GM06990 (cell line): Measurements from ENCODE around the gene LRIT2.

ENCODE experiments used
- DNase-seq: peaks from one replicate; pipeline ENCODE4 v3.0.0-alpha.2; 2011; ENCODE audit not compliant: insufficient read length; ENCODE audit errors: extremely low read depth
- H3K27me3 ChIP-seq: replicated peaks from 2 replicates; pipeline ENCODE4 v1.6.0; 2011; ENCODE audit warnings: low read length; ENCODE audit not compliant: control insufficient read depth, insufficient read depth
- H3K36me3 ChIP-seq: 2 replicates; pipeline ENCODE4 v1.5.1; 2011; ENCODE audit warnings: low read length; ENCODE audit not compliant: control insufficient read depth, insufficient read depth
- H3K4me3 ChIP-seq: replicated peaks from 2 replicates; pipeline ENCODE4 v1.5.1; 2011; ENCODE audit warnings: low read depth, mild to moderate bottlenecking, control low read depth, low read length
- TF ChIP-seq, protein P1 (sequence below): IDR thresholded peaks from 2 replicates; pipeline ENCODE4 v1.5.1; 2011; ENCODE audit warnings: low read length, control low read depth, mild to moderate bottlenecking, inconsistent platforms; ENCODE audit not compliant: insufficient read depth, poor library complexity, severe bottlenecking

Gene LRIT2

DNA sequence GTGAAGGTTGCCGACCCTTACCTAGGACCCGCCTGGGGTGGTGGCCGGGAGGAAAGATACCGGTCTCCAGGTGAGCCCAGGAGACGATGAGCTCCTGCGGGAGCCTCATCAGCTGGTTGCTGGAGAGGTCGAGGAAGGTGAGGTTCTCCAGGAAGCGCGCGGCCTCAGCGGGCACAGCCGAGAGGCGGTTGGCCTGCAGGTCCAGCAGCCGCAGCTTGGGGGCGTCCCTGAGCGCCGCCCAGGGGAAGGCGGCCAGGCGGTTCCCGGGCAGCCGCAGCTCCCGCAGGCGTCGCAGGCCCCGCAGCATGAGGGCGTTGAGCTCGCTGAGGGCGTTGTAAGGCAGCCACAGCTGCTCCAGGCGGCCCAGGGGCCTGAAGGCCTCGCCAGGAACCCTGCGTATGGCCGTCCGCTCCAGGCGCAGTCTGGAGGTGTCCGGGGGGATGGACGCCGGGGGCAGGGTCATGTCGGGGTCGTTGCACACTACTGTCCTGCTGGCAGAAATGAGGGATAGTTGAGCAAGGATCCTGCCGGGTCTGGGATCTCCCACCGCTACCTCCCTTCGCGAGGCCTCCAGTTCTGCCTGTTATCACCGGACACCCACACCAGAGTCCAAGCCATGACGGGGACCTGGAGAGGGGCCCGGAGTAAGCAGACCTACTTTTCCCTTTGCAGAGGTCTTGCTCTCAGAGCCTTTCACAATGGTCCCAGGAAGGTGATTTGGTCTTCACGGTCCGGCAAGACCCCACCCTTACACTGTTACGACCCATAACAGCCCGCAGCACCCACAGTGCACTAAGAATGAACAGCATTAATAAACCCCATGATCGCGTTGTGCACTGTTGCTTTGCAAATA, 12.1 kb upstream of the LRIT2 start:
- Histone ChIP-seq H3K27me3 (no peaks in the 10 kb centered on the region; the same call in 1 of the 2 replicates), H3K36me3 (no peaks in the 10 kb centered on the region), H3K4me3 (no peak overlapping the region)
- TF ChIP-seq, protein P1, sequence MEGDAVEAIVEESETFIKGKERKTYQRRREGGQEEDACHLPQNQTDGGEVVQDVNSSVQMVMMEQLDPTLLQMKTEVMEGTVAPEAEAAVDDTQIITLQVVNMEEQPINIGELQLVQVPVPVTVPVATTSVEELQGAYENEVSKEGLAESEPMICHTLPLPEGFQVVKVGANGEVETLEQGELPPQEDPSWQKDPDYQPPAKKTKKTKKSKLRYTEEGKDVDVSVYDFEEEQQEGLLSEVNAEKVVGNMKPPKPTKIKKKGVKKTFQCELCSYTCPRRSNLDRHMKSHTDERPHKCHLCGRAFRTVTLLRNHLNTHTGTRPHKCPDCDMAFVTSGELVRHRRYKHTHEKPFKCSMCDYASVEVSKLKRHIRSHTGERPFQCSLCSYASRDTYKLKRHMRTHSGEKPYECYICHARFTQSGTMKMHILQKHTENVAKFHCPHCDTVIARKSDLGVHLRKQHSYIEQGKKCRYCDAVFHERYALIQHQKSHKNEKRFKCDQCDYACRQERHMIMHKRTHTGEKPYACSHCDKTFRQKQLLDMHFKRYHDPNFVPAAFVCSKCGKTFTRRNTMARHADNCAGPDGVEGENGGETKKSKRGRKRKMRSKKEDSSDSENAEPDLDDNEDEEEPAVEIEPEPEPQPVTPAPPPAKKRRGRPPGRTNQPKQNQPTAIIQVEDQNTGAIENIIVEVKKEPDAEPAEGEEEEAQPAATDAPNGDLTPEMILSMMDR: no peak
- no peak for DNase-seq

DNA sequence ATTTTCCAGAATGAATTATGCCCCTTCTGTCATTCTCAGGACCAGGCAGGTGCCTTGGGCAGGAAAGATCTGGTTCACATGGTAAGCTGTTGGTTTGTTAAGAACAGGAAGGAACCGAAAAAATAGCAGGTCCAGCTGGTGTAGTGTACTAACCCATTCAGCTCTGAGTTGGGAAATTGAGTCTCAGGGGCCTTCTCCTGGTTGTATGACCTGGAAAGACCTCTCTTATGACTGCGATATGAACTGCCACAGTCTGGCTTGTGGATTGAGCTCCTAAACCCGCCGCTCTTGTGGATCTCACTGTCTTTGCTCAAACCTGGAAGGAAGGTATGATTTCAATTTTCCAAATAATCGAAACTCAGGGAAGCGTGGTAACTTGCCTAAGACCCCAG, 11.5 kb upstream of the LRIT2 start:
- no peak for DNase-seq
- H3K36me3 ChIP-seq: no peaks in the 10 kb centered on the region
- H3K27me3 ChIP-seq: no peaks in the 10 kb centered on the region; the same call in 1 of the 2 replicates
- TF ChIP-seq, protein P1: no peak
- H3K4me3 ChIP-seq: no peak overlapping the region

DNA sequence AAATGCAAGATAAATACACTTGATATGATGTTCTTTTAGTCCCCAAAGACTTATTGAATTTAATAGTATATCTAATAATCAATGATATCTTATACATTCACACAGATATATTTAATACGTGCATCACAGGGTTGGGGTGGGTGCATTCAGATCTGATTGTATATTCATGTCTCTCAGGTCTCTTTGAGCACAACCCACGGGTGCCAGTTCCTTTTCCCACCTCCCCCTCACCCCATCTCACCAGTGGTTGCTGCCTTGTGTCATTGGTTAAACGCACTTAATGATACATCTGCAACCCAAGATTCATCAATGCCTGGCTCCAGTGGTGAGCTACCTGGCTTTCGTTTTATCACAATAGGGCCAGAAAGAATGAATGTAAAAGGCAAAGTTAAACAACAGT, 9.8 kb upstream of the LRIT2 start:
- H3K4me3 ChIP-seq: no peak overlapping the region
- H3K27me3 ChIP-seq: no peaks in the 10 kb centered on the region; the same call in 1 of the 2 replicates
- TF ChIP-seq, protein P1: no peak
- DNase-seq: no peak
- H3K36me3 ChIP-seq: no peaks in the 10 kb centered on the region

DNA sequence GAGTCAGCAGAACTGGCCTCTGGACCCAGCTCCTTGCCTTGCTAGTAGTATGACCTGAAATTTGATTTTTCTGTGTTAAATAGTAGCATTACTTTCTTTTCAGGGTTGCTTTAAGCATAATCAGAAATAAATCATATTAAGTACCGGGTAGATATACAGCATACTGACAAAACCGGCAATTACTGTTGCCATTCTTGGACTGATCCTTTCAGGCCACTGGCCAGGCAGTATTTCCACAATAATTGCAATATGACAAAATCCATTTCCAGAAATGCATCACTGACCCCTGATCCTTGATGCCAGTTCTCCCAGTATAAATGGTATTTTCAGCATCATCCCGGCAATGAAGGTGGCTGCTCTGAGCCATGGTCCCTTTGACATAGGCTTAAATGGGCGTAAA, 9.1 kb upstream of the LRIT2 start:
- TF ChIP-seq, protein P1: no peak
- no peak for DNase-seq
- H3K27me3 ChIP-seq: no peaks in the 10 kb centered on the region; the same call in 1 of the 2 replicates
- no peak overlapping the region for H3K4me3 ChIP-seq
- no peaks in the 10 kb centered on the region for H3K36me3 ChIP-seq

DNA sequence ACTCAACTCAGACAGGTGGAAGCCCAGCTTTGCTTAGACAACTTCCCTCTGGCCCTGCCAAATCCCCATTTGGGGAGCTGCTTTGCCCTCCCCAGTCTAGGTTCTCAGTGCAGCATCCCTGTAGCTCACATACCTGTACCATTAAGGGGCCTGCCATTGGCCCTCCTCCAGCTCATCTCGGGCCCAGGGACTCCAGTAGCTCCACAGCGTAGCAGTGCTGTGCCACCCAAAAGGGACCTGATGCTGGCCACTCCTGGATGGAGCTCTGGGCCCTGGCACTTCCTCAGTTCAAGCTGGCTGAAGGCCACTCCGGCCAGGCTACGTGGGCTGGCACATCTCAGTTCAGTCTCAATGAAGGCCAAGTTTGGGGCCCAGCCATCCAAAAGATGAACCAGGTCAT, 8.6 kb upstream of the LRIT2 start:
- Histone ChIP-seq H3K27me3 (no peaks in the 10 kb centered on the region; the same call in 1 of the 2 replicates), H3K4me3 (no peak overlapping the region), H3K36me3 (no peaks in the 10 kb centered on the region)
- DNase-seq: no peak
- TF ChIP-seq, protein P1: no peak
